HG03354 (cell line): Measurements from ENCODE around the gene TMEM263.

Source experiments
- ATAC-seq: cut with Tn5 transposase; IDR thresholded peaks from one replicate; pipeline ENCODE4 v1.9.1; 2021; ENCODE audit warnings: mild to moderate bottlenecking; ENCODE audit not compliant: unreplicated experiment, poor library complexity, severe bottlenecking

Gene TMEM263

GRCh38 chr12:106945261-106945851 lies 10.4 kb upstream of the TMEM263 start:
- ATAC-seq, result no peak

DNA sequence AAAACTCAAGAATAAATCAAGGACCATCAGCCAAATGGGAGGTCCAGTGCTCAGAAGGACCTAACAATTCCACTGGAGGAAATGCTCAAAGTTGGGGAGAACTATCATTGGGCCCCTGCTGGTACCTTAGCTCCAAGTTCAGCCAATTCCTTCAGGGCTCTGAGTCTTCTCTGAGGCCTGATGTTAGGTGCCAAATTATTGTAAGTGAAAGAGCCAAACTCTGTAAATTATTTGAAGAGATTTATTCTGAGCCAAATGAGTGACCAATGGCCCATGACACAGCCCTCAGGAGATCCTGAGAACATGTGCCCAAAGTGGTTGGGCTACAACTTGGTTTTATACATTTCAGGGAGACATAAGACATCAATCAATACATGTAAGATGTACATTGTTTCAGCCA lies 8.2 kb upstream of the TMEM263 start:
- ATAC-seq, result no peak

- ATAC-seq, result no peak
Measured at GRCh38 chr12:106950591-106950990, 5.1 kb upstream of the TMEM263 start.

GRCh38 chr12:106953352-106954250 lies 2.1 kb upstream of the TMEM263 start:
- no peak for ATAC-seq

GRCh38 chr12:106954462-106955376 lies 988 bp upstream of the TMEM263 start:
- peak; percentile 28 for ATAC-seq

GRCh38 chr12:106956048-106956578 lies 406 bp downstream of the TMEM263 start:
- ATAC-seq, result peak; percentile 44

GRCh38 chr12:106957583-106957982 lies 1.9 kb downstream of the TMEM263 start:
- no peak for ATAC-seq

- no peak for ATAC-seq
Measured at GRCh38 chr12:106960443-106960842, 4.7 kb downstream of the TMEM263 start.

GRCh38 chr12:106962286-106962685 lies 6.6 kb downstream of the TMEM263 start:
- ATAC-seq, result no peak

DNA sequence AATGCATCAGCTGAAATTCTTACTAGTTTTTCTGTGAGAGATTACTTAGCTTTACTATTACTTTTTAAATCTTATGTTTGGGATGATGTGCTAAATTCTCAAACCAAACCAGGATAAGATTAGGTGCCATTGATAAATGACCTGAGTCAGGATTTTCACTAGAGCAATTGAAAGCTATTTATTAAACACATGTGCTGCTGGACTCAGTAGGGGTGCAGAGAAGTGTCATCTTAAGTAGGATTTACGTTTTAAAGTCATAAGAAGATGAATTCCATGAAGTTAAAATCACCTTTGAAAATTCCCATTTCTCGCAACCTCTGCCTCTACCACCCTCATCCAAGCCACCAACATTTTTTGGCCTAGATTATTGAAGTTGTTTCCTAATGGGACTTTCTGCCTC lies 8.8 kb downstream of the TMEM263 start:
- ATAC-seq, result no peak

DNA sequence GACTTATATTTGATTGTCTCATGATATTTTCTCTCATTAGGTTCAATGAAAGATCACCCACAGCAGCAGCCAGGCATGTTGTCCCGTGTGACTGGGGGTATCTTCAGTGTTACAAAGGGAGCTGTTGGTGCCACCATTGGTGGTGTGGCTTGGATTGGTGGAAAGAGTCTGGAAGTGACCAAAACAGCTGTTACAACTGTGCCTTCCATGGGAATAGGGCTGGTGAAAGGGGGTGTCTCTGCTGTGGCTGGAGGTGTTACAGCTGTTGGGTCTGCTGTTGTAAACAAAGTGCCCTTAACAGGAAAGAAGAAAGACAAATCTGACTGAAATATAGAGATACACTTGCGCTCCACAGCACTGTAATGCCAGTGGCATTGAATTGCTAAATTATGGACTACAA lies 15.4 kb downstream of the TMEM263 start:
- no peak for ATAC-seq

- ATAC-seq, result no peak
Measured at GRCh38 chr12:106973545-106973944, 17.8 kb downstream of the TMEM263 start.

- peak; percentile 98 for ATAC-seq
Measured at GRCh38 chr12:106974511-106974910, 18.8 kb downstream of the TMEM263 start.

DNA sequence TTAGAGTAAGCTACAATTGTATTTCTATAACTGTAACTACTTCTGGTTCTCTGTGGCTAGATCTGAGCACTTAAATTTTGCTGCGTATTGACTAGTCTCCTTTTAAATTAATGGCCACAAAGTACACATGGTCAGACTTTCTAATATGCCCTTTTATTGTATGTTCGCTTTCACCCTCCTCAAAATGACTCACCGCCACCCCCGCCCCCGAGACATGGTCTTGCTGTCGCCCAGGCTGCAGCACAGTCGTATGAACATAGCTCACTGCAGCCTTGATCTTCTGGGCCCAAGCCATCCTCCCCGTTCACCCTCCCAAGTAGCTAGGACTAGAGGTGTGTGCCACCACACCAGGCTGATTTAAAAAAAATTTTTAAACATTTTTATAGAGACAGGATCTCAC lies 19.4 kb downstream of the TMEM263 start:
- ATAC-seq, result no peak

DNA sequence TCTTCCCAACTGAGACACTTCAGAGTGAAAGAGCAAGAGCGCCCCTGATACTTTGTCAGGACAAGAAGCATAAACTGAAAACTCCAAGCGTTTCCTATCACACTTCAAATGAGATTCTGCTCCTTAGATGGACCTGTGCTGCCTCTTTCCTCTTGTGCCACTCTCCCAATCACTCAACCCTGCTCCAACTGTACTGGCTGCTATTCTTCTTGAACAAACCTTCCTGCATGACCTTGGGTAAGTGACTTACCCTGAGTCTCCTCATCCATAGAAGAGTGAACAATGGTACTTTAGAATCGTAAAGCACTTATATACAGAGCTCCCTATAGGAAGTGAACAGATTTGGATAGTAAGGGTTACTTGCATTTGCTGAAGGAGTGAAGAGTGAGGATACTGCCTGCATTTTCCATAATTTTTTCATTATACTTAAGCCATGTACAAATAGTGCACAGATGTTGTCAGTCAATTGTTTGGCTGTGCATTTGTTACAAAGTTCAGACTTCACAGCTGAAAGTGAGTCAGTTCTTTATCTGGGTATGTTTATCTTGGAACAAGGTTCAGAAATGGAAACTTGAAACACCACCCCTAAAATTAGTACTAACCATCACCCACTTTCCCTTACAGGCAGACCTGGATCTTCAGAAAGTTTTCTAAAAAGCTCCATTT lies 20.4 kb downstream of the TMEM263 start:
- ATAC-seq, result no peak

- ATAC-seq, result no peak
Measured at GRCh38 chr12:106976668-106977067, 21.0 kb downstream of the TMEM263 start.

GRCh38 chr12:106978035-106978800 lies 22.5 kb downstream of the TMEM263 start:
- ATAC-seq, result no peak

DNA sequence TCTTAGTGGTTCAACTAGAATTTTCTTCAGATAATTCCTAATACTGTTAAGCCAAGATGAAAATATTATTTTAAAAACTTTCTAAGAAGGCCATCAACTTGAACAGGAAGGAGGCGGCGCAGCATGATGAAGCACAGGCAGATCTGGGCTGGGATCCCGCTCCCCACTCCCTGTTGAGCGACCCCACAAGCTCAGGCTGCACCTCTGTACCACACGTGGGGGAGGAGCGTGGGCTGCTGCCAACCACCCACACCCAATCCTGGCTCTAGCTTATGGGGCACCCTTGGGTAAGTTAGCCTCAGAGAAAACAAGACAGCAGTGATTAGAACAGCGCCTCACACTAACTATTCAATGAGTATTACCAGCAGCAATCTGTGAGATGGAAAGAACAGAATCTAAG lies 25.2 kb downstream of the TMEM263 start:
- ATAC-seq, result no peak

- ATAC-seq, result no peak
Measured at GRCh38 chr12:106981788-106982187, 26.1 kb downstream of the TMEM263 start.
